Keratinocyte (primary cell): Measurements from ENCODE around the gene NTN1. TPM values are rescaled to one million over a fixed set of nuclear protein-coding genes. Genes with fewer than 3 reads are reported as not detected.

Source experiments
- DNase-seq: peaks from one replicate; pipeline ENCODE4 v3.0.0-alpha.2; 2011; ENCODE audit warnings: low read depth, missing footprints, low spot score
- FAIRE-seq: peaks from 2 replicates; lab custom pipeline; 2011; peaks lifted over from hg19 to GRCh38; lab: Jason Lieb, UNC
- H2AFZ ChIP-seq: 2 replicates; pipeline ENCODE4 v1.6.0; 2012; ENCODE audit warnings: low read length, control low read depth, inconsistent platforms; ENCODE audit not compliant: control insufficient read depth
- H3K27ac ChIP-seq: 2 replicates; pipeline ENCODE4 v1.5.1; 2011; ENCODE audit warnings: low read length; ENCODE audit not compliant: control insufficient read depth, insufficient read depth
- H3K27me3 ChIP-seq: 3 replicates; pipeline ENCODE4 v1.6.0; 2011; ENCODE audit warnings: low read length; ENCODE audit not compliant: control insufficient read depth, insufficient read depth; ENCODE audit errors: extremely low read depth
- H3K36me3 ChIP-seq, 2 experiments: 2 replicates in 1 of 2; 3 replicates in 1 of 2; pipeline ENCODE4 v1.5.1; 2011; ENCODE audit warnings: low read length in 2 of 2, mild to moderate bottlenecking in 1 of 2; ENCODE audit not compliant: control insufficient read depth in 2 of 2, insufficient read depth in 2 of 2; ENCODE audit errors: extremely low read depth in 1 of 2
- H3K4me1 ChIP-seq: 3 replicates; pipeline ENCODE4 v1.5.1; 2011; ENCODE audit warnings: low read length; ENCODE audit not compliant: control insufficient read depth, insufficient read depth; ENCODE audit errors: extremely low read depth
- H3K4me2 ChIP-seq: 3 replicates; pipeline ENCODE4 v1.6.0; 2011; ENCODE audit warnings: low read depth, low read length; ENCODE audit not compliant: control insufficient read depth, insufficient read depth; ENCODE audit errors: extremely low read depth
- H3K4me3 ChIP-seq, 3 experiments: fragments of 200-600 bp in 1 of 3; sonication (generic) in 1 of 3; 2 replicates in 2 of 3; 3 replicates in 1 of 3; pipeline ENCODE4 v1.5.1; 2011 to 2016; ENCODE audit warnings: low read length in 3 of 3, mild to moderate bottlenecking in 3 of 3, control low read depth in 2 of 3, inconsistent platforms in 1 of 3, low read depth in 1 of 3, mixed read lengths in 1 of 3, mixed run types in 1 of 3, moderate library complexity in 1 of 3; ENCODE audit not compliant: control insufficient read depth in 2 of 3, insufficient read depth in 2 of 3; ENCODE audit errors: extremely low read depth in 1 of 3
- H3K79me2 ChIP-seq: 2 replicates; pipeline ENCODE4 v1.6.0; 2012; ENCODE audit warnings: low read length; ENCODE audit not compliant: control insufficient read depth, insufficient read depth
- H3K9ac ChIP-seq: 3 replicates; pipeline ENCODE4 v1.6.0; 2011; ENCODE audit warnings: low read length; ENCODE audit not compliant: control insufficient read depth, insufficient read depth; ENCODE audit errors: extremely low read depth
- H3K9me1 ChIP-seq: 3 replicates; pipeline ENCODE4 v1.6.0; 2011; ENCODE audit warnings: low read length; ENCODE audit not compliant: control insufficient read depth, insufficient read depth; ENCODE audit errors: extremely low read depth
- H3K9me3 ChIP-seq: 2 replicates; pipeline ENCODE4 v1.5.1; 2012; ENCODE audit warnings: low read depth, low read length; ENCODE audit not compliant: control insufficient read depth
- H4K20me1 ChIP-seq: 3 replicates; pipeline ENCODE4 v1.6.0; 2011; ENCODE audit warnings: low read length; ENCODE audit not compliant: control insufficient read depth, insufficient read depth; ENCODE audit errors: extremely low read depth
- EZH2 ChIP-seq: IDR thresholded peaks from one replicate; pipeline ENCODE4 v1.6.1; 2012; ENCODE audit warnings: inconsistent platforms, mild to moderate bottlenecking, low read length, moderate library complexity
- dilution Hi-C: fragments of 300-500 bp; cut with MboI; formaldehyde crosslinking; loops from one replicate; pipeline ENCODE4 v1.7.0; 2020; ENCODE audit warnings: low sequenced_read_pairs; ENCODE audit not compliant: extremely low pct_ligation_motif_present
- polyA plus RNA-seq, 5 experiments: library from polyadenylated mRNA; depleted of rRNA in 3 of 5; stranded (reverse) in 3 of 5; stranded (forward) in 1 of 5; unstranded in 1 of 5; fragments of >200 nt; gene quantifications; 1 replicate in 1 of 5; 2 replicates in 3 of 5; 3 replicates in 1 of 5; pipeline versions ENCODE4 v1.2.1 to v1.2.3, GENCODE V29; 2011 to 2012; ENCODE audit warnings: missing spikeins in 2 of 5, low read depth in 1 of 5, low replicate concordance in 1 of 5
- TF ChIP-seq, protein P1 (sequence below), 3 experiments: IDR thresholded peaks in 1 of 3; conservative IDR thresholded peaks in 1 of 3; optimal IDR thresholded peaks in 1 of 3; 2 replicates in 2 of 3; 3 replicates in 1 of 3; pipeline versions ENCODE3 to v1.5.1; 2011; ENCODE audit warnings: low read length in 3 of 3, mild to moderate bottlenecking in 3 of 3, moderate library complexity in 2 of 3, control low read depth in 1 of 3, inconsistent platforms in 1 of 3; ENCODE audit not compliant: insufficient read depth in 2 of 3; ENCODE audit errors: extremely low read depth in 1 of 3

Gene NTN1
- polyA plus RNA-seq, 1 donor (not counting 4 experiments of a cell fraction or from before 2014, with no cell fraction given): 0.10 TPM

DNA sequence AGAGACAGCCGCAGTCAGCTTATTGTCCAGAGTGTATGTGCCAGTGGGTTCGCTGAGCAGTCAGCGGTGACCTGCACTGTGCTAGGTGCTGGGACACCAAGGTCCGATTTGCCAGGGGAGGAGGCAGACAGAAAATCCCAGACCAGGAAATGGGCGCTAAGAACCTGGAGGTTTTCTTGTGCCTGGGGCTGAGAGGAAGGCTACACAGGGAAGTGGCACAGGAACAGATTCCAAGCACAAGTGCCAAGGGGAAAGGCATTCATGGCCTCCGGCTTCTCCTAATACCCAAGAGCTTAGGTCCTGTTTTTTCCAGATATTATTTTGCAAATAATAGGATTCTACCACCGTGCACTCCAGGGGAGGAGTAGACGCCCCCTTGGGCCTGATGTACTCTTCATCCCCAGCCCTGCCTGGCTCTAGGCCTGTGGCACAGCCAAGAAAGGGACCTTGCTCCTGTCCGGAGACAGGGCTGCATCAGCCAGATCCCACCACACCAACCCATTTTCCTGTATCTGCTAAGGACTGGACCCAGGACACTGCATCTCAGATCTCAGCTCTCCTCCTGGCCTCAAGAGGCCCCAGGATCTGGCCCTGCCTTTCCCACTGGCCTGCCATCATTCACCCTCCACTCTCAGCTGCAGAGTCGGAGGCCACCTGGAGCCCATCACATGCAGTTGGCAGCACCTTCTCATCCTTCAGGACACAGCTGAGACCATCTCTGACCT, 187.2 kb downstream of the NTN1 start:
- no peaks in the 10 kb centered on the region for H3K79me2 ChIP-seq
- H3K9ac ChIP-seq: no peak overlapping the region
- no peak overlapping the region for H3K27ac ChIP-seq
- no peak for FAIRE-seq
- dilution Hi-C loops: no loop called here
- no peak overlapping the region for H3K4me2 ChIP-seq
- TF ChIP-seq, protein P1, sequence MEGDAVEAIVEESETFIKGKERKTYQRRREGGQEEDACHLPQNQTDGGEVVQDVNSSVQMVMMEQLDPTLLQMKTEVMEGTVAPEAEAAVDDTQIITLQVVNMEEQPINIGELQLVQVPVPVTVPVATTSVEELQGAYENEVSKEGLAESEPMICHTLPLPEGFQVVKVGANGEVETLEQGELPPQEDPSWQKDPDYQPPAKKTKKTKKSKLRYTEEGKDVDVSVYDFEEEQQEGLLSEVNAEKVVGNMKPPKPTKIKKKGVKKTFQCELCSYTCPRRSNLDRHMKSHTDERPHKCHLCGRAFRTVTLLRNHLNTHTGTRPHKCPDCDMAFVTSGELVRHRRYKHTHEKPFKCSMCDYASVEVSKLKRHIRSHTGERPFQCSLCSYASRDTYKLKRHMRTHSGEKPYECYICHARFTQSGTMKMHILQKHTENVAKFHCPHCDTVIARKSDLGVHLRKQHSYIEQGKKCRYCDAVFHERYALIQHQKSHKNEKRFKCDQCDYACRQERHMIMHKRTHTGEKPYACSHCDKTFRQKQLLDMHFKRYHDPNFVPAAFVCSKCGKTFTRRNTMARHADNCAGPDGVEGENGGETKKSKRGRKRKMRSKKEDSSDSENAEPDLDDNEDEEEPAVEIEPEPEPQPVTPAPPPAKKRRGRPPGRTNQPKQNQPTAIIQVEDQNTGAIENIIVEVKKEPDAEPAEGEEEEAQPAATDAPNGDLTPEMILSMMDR (optimal IDR thresholded peaks at IDR 0.05 in 1 of 3, IDR thresholded peaks at IDR 0.05 in 1 of 3, conservative IDR thresholded peaks at IDR 0.05 in 1 of 3; ENCODE audit: extremely low read depth in 1 of 3, insufficient read depth in 2 of 3, low read length in 3 of 3): no peak
- TF ChIP-seq EZH2: no peak
- H3K4me3 ChIP-seq: no peak overlapping the region
- no peak for DNase-seq
- no peaks in the 10 kb centered on the region for H4K20me1 ChIP-seq
- H3K27me3 ChIP-seq: no peaks in the 10 kb centered on the region
- no peaks in the 10 kb centered on the region for H3K4me1 ChIP-seq
- no peaks in the 10 kb centered on the region for H3K36me3 ChIP-seq
- no peak overlapping the region for H2AFZ ChIP-seq
- H3K9me1 ChIP-seq: no peaks in the 10 kb centered on the region
- H3K9me3 ChIP-seq: no peaks in the 10 kb centered on the region

DNA sequence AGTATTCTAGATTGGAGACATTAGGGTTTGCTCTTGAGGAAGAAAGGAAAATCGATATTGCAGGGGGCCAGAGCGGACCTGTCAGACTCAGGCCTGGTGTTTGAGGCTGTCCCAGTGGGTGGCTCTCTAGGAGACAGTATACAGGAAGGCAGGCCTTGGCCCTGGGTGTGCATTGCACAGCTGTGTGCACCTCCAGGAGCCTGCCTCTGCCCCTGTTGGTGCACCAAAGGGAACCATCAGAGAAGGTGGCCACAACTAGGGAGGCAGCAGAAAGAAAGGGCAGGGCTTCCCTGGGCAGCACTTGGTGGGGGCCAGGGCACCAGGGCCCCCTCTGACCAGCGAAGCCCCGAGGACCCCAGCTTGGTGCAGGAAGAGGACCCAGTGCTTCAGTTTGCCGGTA, 188.0 kb downstream of the NTN1 start:
- H3K9me1 ChIP-seq: no peaks in the 10 kb centered on the region
- DNase-seq (no peak), FAIRE-seq (no peak)
- H2AFZ ChIP-seq: no peak overlapping the region
- no peak overlapping the region for H3K4me3 ChIP-seq
- H3K36me3 ChIP-seq: no peaks in the 10 kb centered on the region
- no peaks in the 10 kb centered on the region for H4K20me1 ChIP-seq
- no peak overlapping the region for H3K27ac ChIP-seq
- dilution Hi-C loops: no loop called here
- no peaks in the 10 kb centered on the region for H3K79me2 ChIP-seq
- no peak overlapping the region for H3K4me2 ChIP-seq
- TF ChIP-seq, protein P1 (optimal IDR thresholded peaks at IDR 0.05 in 1 of 3, IDR thresholded peaks at IDR 0.05 in 1 of 3, conservative IDR thresholded peaks at IDR 0.05 in 1 of 3; ENCODE audit: extremely low read depth in 1 of 3, insufficient read depth in 2 of 3, low read length in 3 of 3): no peak
- TF ChIP-seq EZH2: no peak
- no peaks in the 10 kb centered on the region for H3K27me3 ChIP-seq
- no peaks in the 10 kb centered on the region for H3K4me1 ChIP-seq
- H3K9me3 ChIP-seq: no peaks in the 10 kb centered on the region
- no peak overlapping the region for H3K9ac ChIP-seq
